HG03066 (cell line): ENCODE data around the gene SEC24D.

Experiments
- ATAC-seq: cut with Tn5 transposase; IDR thresholded peaks from one replicate; pipeline ENCODE4 v1.9.1; 2021; ENCODE audit warnings: low read depth; ENCODE audit not compliant: unreplicated experiment

Gene SEC24D

GRCh38 chr4:118843237-118843636 lies 7.3 kb upstream of the SEC24D start:
- no peak for ATAC-seq

DNA sequence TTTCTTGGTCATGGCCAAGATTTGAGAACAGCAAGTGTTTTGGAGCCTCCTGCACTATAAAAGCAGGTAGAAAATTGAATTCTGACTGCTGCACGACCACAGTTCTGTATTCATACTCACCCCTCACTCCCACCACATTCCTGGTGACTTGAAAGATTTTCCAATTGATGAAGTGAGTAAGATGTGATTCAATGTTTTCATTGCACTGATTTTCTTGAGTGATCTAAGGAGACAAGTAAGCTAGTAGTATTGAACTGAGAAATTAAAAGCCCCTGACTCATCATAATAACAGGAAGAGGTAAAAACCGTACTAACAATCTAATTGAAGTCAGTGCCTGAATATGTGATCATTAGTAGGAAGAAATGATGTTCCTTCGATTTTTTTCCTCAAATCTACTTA lies 6.1 kb upstream of the SEC24D start:
- ATAC-seq = no peak

- no peak for ATAC-seq
These were observed 3.4 kb upstream of the SEC24D start for GRCh38 chr4:118839221-118839927.

DNA sequence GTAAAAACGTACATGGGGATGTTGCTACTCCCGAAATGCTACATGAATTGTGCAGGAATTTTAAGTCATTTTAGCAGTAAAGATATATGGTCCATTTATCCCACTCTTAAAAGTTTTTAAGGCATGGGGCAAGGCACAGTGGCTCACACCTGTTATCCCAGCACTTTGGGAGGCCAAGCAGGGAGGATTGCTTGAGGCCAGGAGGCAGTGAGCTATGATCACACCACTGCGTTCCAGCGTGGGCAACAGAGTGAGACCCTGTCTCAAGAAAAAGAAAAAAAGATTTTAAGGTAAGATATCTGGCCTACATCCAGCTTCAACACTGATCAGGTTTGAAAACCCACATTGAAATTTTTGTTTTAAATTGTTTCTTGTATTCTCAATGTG lies 1.2 kb upstream of the SEC24D start:
- ATAC-seq = no peak

DNA sequence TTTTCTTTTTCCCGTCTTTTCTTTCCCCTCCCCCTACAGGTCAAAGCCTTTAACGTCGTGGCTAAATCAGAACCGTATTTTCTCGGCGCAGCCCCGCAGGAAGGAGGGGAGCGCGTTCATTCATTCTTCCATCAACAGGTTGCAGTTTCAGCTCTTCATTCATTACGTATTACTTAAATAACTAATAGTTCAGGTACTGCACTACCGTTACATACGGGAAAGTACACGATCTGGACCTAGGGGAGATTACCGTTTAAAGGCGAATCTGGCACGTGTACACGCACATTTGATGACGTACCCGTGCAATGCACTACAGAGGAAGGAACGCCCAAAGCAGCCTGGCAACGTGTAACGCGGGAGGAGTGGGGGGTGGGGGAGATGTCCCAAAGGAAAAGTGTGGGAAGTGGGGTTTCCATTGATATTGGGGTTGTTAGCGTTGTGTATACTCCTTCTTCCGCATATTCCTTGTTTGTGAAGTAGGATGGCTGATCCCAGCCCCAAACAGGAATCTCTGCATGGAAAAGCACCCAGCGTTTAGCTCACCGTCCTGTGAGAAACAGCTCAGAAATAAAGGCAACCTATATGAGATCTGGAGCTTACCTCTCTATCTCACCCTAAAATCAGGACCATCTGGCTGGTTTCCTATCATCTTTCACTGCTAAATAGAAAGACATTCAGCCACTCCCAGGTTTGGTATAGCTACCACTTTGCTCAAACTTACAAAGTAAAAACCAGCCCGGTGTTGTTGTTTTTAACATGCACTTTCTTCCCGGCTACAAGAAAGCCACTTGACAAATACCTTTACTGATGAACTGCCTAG lies 585 bp upstream of the SEC24D start:
- ATAC-seq = peak; percentile 37

DNA sequence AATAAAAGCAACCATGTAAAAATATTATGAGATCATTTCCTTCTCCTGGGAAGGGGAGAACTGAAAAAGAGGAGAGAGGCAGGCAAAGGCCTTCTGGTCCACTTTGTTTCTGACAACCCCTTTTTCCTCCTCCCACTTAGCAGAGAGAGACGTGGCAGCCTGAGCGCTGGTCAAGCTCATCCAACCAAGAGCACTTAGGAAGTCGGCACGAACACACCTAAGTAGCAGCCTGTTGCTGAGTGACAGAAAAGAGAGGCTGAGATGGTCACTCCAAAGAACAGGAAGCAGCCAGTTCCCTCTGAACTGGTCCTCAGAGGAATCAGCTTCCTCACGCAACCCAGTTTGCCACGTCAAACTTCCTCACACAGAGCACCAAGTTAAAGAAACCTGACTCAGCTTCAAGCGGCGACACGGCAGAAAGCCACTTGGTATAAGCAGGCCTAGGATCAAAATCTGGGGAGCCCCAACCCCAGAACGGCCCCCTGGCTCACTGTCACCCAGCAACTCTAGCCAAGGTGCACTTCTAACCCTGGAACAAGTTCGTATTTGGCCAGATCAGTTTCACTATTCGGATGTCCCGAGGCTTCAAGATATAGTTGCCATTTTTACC lies 861 bp downstream of the SEC24D start:
- peak; percentile 70 for ATAC-seq

- no peak for ATAC-seq
These were observed 1.9 kb downstream of the SEC24D start for GRCh38 chr4:118834070-118834469.

GRCh38 chr4:118833192-118833820 lies 2.6 kb downstream of the SEC24D start:
- ATAC-seq = no peak

DNA sequence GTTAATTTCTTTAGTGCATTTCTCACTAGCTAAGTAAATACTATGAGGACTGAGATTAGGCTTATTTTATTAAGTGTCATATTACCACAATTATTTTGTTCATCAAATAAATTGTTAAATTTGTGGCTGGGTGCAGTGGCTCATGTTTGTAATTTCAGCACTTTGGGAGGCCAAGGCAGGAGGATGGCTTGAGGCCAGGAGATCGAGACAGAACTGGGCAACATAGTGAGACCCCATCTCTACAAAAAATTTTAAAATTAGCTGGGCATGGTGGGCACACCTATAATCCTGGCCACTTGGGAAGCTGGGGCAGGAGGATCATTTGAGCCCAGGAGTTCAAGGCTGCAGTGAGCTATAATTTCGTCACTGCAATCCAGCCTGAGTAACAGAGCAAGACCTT lies 6.8 kb downstream of the SEC24D start:
- no peak for ATAC-seq

- no peak for ATAC-seq
These were observed 9.0 kb downstream of the SEC24D start for GRCh38 chr4:118826723-118827444.

DNA sequence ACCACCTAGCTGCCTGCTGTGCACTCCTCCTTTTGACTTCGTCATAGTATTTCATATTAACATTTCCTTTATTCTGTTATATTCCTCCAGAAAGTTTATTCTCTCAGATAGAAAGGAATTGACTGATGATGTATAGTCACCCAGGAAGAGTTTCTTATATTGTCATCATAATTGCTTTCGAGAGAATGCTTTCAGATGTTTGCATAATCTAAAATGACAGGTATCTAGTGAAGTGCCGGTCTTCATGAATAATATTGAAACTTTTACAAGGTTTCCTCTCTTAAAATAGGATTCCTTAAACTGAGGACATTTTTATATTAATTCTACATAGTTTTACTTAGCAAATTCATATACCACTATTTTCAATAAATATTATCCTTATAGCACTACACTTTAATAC lies 10.1 kb downstream of the SEC24D start:
- ATAC-seq = peak; percentile 38

DNA sequence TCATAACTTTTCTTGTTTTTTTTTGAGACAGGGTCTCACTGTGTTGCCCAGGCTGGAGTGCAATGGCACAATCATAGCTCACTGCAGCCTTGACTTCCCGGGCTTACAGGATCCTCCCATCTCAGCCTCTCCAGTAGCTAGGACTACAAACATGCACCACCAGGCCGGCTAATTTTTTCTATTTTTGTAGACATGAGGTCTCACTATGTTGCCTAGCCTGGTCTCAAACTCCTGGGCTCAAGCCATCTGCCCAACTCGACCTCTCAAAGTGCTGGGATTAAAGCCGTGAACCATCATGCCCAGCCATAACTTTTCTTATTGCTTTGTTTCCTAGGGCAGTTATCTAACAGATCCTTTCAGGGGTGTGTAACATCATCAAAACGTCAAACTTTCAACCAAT lies 11.8 kb downstream of the SEC24D start:
- no peak for ATAC-seq

GRCh38 chr4:118823471-118823870 lies 12.5 kb downstream of the SEC24D start:
- ATAC-seq = no peak

DNA sequence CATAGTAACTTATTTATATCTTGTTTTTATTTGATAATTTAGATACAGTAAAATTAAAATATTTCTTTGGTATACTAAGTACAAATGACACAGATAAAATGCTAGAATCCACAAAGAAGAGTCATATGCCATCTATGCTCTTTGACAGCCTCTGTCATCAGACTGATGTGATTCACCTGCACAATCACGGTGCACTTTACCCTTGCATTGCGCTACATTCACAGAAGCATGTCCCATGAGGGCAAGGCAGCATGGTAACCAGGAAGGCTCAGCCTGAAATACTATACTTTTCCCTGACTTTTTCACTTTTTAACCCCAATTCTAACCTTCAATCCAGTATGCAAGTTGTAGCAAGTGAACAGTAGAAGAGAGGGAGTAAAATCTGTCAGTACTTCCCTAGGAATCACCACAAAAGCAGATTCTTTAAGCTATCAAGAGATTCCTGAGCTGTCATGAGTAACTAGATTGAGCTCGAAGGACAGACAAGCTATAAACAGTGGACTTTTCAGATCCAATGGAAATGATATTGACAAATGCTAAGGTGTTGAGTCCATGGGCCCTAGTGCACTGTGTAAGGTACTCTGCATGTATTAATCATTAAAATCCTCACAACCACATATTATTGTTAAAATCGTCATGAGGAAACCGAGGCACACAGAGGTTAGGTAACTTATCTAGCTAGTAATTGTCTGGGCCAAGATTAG lies 14.2 kb downstream of the SEC24D start:
- no peak for ATAC-seq

GRCh38 chr4:118817178-118817930 lies 18.6 kb downstream of the SEC24D start:
- no peak for ATAC-seq

DNA sequence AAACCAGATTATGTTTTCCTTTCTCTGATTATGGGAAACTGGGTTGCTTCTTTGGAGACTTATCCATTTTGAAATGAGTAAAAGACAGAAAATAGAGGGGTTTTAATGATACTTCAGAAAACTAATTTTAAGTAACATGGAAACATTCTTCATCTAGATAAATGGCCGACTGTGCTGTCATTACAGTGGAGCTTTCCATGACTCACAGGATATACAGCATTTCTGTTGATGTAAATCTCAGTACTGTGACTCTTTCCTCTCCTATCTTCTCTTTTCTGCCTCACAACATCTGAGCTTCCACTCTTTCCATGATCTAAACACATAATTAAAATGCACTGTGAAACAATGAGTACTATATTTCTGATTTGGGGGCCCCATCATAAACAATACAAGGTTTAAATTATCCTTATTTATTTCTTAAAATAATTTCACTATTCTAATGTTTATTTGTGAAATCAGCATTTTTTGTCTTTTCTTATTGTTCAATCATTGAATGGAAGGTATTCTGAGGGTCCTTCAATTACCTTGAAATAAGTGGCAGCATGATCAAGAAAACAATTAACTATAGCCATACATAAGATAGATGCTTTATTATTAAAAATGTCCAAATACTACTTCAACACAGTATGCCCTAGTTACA lies 19.3 kb downstream of the SEC24D start:
- no peak for ATAC-seq

DNA sequence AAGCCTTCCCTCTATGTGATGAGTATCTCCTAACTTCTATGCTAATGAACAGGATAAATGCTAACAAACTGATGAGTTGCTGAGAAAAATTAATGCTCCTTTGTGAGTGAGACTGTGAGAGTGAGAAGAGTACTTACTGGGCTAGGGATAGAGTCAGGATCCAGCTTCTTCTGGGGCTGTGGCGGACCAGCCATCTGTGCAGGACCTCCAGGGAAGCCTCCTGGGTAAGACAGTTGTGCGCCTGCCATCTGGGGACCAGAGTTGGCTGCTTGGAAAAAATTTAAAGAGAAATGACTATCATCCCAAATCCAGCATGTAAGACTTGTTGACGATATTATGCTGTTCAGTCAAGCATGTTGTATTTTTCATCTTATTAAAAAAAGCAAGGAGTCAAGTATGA lies 21.0 kb downstream of the SEC24D start:
- no peak for ATAC-seq

GRCh38 chr4:118814058-118814457 lies 21.9 kb downstream of the SEC24D start:
- ATAC-seq = no peak

DNA sequence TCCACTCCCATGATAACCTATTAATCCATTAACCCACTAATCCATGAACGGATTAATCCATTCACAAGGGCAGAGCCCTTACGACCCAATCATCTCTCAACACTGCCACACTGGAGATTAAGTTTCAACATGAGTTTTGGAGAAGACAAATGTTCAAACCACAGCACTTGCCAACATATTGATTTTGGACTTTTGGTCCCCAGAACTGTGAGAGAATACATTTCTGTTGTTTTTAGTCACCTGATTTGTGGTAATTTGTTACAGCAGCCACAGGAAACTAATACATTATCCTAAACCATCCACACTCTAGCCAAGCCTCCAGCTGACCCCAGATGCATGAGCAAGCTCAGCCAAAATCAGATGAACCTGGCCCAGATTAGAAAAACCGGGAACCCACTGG lies 22.4 kb downstream of the SEC24D start:
- ATAC-seq = no peak
